Pancreas (tissue), 10 donors: ENCODE measurements around the gene MAML3. TPM values are rescaled to one million over a fixed set of nuclear protein-coding genes. Genes with fewer than 3 reads are reported as not detected.
A peak's percentile ranks its signal among the peaks of the same experiment; 100 is the strongest.

Experiments
- ATAC-seq, 4 donors: fragments of 200-7000 bp; cut with Tn5 transposase; one replicate each; pipeline versions ENCODE4 v1.8.0 to v1.9.1; 2020; ENCODE audit warnings: mild to moderate bottlenecking in 4 of 4, moderate library complexity in 4 of 4
- DNase-seq, 6 donors: peaks; one replicate each; pipeline ENCODE4 v3.0.0-alpha.2; 2020
- FAIRE-seq: peaks from 2 replicates; lab custom pipeline; 2012; peaks lifted over from hg19 to GRCh38; lab: Jason Lieb, UNC
- H3K27ac ChIP-seq, 4 donors: fragments of 200-600 bp; sonication (generic); 1 replicate in 3 of 4; 2 replicates in 1 of 4; pipeline versions ENCODE4 v1.5.0 to v1.8.0; 2020
- H3K27me3 ChIP-seq, 4 donors: fragments of 200-600 bp; one replicate each; pipeline ENCODE4 v1.8.0; 2021
- H3K36me3 ChIP-seq, 3 donors: fragments of 200-600 bp; sonication (generic) in 1 of 3; one replicate each; pipeline versions ENCODE4 v1.5.0 to v1.8.0; 2020 to 2021
- H3K4me1 ChIP-seq, 3 donors: fragments of 200-600 bp; one replicate each; pipeline ENCODE4 v1.8.0; 2021
- H3K4me3 ChIP-seq, 4 donors: fragments of 200-600 bp; sonication (generic) in 2 of 4; one replicate each; pipeline versions ENCODE4 v1.5.0 to v1.8.0; 2020 to 2021
- H3K9me3 ChIP-seq, 4 donors: fragments of 200-600 bp; one replicate each; pipeline ENCODE4 v1.8.0; 2021
- CTCF ChIP-seq, 4 donors: fragments of 200-600 bp; sonication (generic) in 3 of 4; IDR thresholded peaks; one replicate each; pipeline versions ENCODE4 v1.5.0 to v1.8.0; 2021; ENCODE audit warnings: antibody characterized with exemption in 4 of 4
- WGBS, 2 donors: extraction: QIAGEN DNeasy Blood & Tissue Kit; methylation state at CpG; one replicate each; pipeline ENCODE4 v1.1.7; 2013; 5-methylcytosine and 5-hydroxymethylcytosine counted together
- intact Hi-C, 3 donors: fragments of 100-400 bp; cut with DNase I; formaldehyde crosslinking; loops; one replicate each; pipeline versions ENCODE4 v1.11.1 to v1.14.2; 2022
- polyA plus RNA-seq, 2 donors: library from polyadenylated mRNA; stranded (reverse); fragments of 200-250 nt; gene quantifications; one replicate each; pipeline ENCODE4 v1.2.3, GENCODE V29; 2013
- total RNA-seq, 6 donors: library from RNA; stranded (reverse); fragmentation: NEBNext Ultra II Directional in 4 of 6; extraction: Animal tissue kit (Norgen Biotek cat#: 25700) in 4 of 6; gene quantifications; one replicate each; pipeline versions ENCODE4 v1.2.1 to v1.2.4, GENCODE V29; 2021 to 2023
- donor health status: healthy with polysubstance abuse.
- donor health status: DM: no; HTN: no; CAD: no; lungs with moderate emphysema.
- donor health status: DM: no; HTN: no; CAD: no.
- donor health status: control.
- donor health status: control.
- donor health status: Bipolar disorder and iron deficiency.
- donor health status: DM: yes; HTN: yes; CAD: no.
- donor health status: DM: no; HTN: no; CAD: no.
- donor health status: DM: no; HTN: no; CAD: no.
- donor health status: DM: yes; HTN: yes; CAD: no.

The MAML3 gene
- total and polyA plus RNA-seq, 8 donors: 3.8 to 8.9 (median 5.9) TPM

- FAIRE-seq (no peak), DNase-seq (no peak), ATAC-seq (no peak)
- Histone ChIP-seq H3K36me3 (no peaks in the 10 kb centered on the region), H3K4me1 (peaks cover 0 to 6% (median 0%) of the 10 kb centered on the region in 3 donors), H3K4me3 (no peak overlapping the region), H3K27me3 (no peaks in the 10 kb centered on the region), H3K27ac (no peak overlapping the region), H3K9me3 (no peaks in the 10 kb centered on the region)
- intact Hi-C loops: no loop called here
- no peak for TF ChIP-seq CTCF (IDR thresholded peaks at IDR 0.05)
Measured at GRCh38 chr4:139767585-139767984, 386.4 kb downstream of the MAML3 start.

GRCh38 chr4:139767168-139767567 is 386.8 kb downstream of the MAML3 start:
- ATAC-seq (no peak), FAIRE-seq (no peak), DNase-seq (no peak)
- H3K4me1 ChIP-seq: peaks cover 0 to 6% (median 0%) of the 10 kb centered on the region in 3 donors
- no peaks in the 10 kb centered on the region for H3K27me3 ChIP-seq
- no peaks in the 10 kb centered on the region for H3K36me3 ChIP-seq
- no peak overlapping the region for H3K4me3 ChIP-seq
- H3K9me3 ChIP-seq: no peaks in the 10 kb centered on the region
- no peak overlapping the region for H3K27ac ChIP-seq
- TF ChIP-seq CTCF (IDR thresholded peaks at IDR 0.05): no peak
- WGBS, 2 donors: 94 to 97% methylated on average over 6 of the region's 6 CpGs
- intact Hi-C loops: no loop called here

- FAIRE-seq: no peak
- no peak overlapping the region for H3K27ac ChIP-seq
- H3K36me3 ChIP-seq: no peaks in the 10 kb centered on the region
- intact Hi-C loops: no loop called here
- 73 to 77% methylated on average over 9 of the region's 9 CpGs for WGBS, 2 donors
- no peaks in the 10 kb centered on the region for H3K9me3 ChIP-seq
- DNase-seq: peak in 1 of 6 donors; percentile 51
- peak in 2 of 4 donors; percentile 8 to 26 for ATAC-seq
- no peak for TF ChIP-seq CTCF (IDR thresholded peaks at IDR 0.05)
- H3K4me3 ChIP-seq: no peak overlapping the region
- no peaks in the 10 kb centered on the region for H3K27me3 ChIP-seq
- H3K4me1 ChIP-seq: peaks cover 0 to 6% (median 0%) of the 10 kb centered on the region in 3 donors
Measured at GRCh38 chr4:139764686-139765310, 389.2 kb downstream of the MAML3 start.

GRCh38 chr4:139764182-139764581 is 389.8 kb downstream of the MAML3 start:
- TF ChIP-seq CTCF (IDR thresholded peaks at IDR 0.05): no peak
- Histone ChIP-seq H3K36me3 (no peaks in the 10 kb centered on the region), H3K9me3 (no peaks in the 10 kb centered on the region), H3K27me3 (no peaks in the 10 kb centered on the region), H3K4me3 (no peak overlapping the region), H3K4me1 (peaks cover 0 to 6% (median 0%) of the 10 kb centered on the region in 3 donors), H3K27ac (no peak overlapping the region)
- FAIRE-seq (no peak), ATAC-seq (peak in 3 of 4 donors; percentile 39 to 47 (median 45)), DNase-seq (no peak)
- intact Hi-C loops: no loop called here
- 55 to 57% methylated on average over 8 of the region's 8 CpGs for WGBS, 2 donors

- no peak for DNase-seq
- Histone ChIP-seq H3K4me1 (peaks cover 0 to 6% (median 0%) of the 10 kb centered on the region in 3 donors), H3K36me3 (no peaks in the 10 kb centered on the region), H3K9me3 (no peaks in the 10 kb centered on the region), H3K4me3 (no peak overlapping the region), H3K27me3 (no peaks in the 10 kb centered on the region), H3K27ac (no peak overlapping the region)
- no peak for FAIRE-seq
- ATAC-seq: peak in 3 of 4 donors; percentile 21 to 43 (median 42)
- TF ChIP-seq CTCF (IDR thresholded peaks at IDR 0.05): no peak
- intact Hi-C loops: no loop called here
- 59 to 73% methylated on average over 2 of the region's 2 CpGs for WGBS, 2 donors
Measured at GRCh38 chr4:139763672-139764071, 390.3 kb downstream of the MAML3 start.
